Lower leg skin (tissue), 4 donors: ENCODE results near the gene GDPD5. TPM values are rescaled to one million over a fixed set of nuclear protein-coding genes. Genes with fewer than 3 reads are reported as not detected.
A peak's percentile ranks its signal among the peaks of the same experiment; 100 is the strongest.

Experiments used
- DNase-seq, 2 donors: peaks; one replicate each; pipeline ENCODE4 v3.0.0-alpha.2; 2019; ENCODE audit warnings: low spot score in 2 of 2
- H3K4me3 ChIP-seq: fragments of 200-600 bp; sonication (generic); 2 replicates; pipeline ENCODE4 v1.5.1; 2017; ENCODE audit warnings: mild to moderate bottlenecking, low read depth; ENCODE audit not compliant: poor library complexity, severe bottlenecking
- POLR2A ChIP-seq, 2 donors: fragments of 450-650 bp; IDR thresholded peaks; one replicate each; pipeline ENCODE4 v1.6.1; 2016 to 2017; ENCODE audit warnings: antibody characterized with exemption in 2 of 2, mild to moderate bottlenecking in 1 of 2, moderate library complexity in 1 of 2
- WGBS, 2 donors: methylation state at CpG; one replicate each; pipeline ENCODE4 v1.1.5; 2018; 5-methylcytosine and 5-hydroxymethylcytosine counted together
- intact Hi-C: fragments of 100-400 bp; cut with DNase I; formaldehyde crosslinking; loops from one replicate; pipeline ENCODE4 v1.15.0; 2023; ENCODE audit warnings: low total_unique reads
- total RNA-seq, 4 donors: library from RNA; depleted of rRNA; stranded (reverse); fragments of >200 nt; gene quantifications; one replicate each; pipeline ENCODE4 v1.1.0, GENCODE V29; 2016
- TF ChIP-seq, protein P1 (sequence below), 3 donors: fragments of 450-650 bp; IDR thresholded peaks; one replicate each; pipeline ENCODE4 v1.5.1; 2016; ENCODE audit warnings: antibody characterized with exemption in 3 of 3, mild to moderate bottlenecking in 3 of 3, moderate library complexity in 2 of 3

The GDPD5 gene
- total RNA-seq, 4 donors from 2014 or later, result 3.9 to 8.5 (median 5.2) TPM

DNA sequence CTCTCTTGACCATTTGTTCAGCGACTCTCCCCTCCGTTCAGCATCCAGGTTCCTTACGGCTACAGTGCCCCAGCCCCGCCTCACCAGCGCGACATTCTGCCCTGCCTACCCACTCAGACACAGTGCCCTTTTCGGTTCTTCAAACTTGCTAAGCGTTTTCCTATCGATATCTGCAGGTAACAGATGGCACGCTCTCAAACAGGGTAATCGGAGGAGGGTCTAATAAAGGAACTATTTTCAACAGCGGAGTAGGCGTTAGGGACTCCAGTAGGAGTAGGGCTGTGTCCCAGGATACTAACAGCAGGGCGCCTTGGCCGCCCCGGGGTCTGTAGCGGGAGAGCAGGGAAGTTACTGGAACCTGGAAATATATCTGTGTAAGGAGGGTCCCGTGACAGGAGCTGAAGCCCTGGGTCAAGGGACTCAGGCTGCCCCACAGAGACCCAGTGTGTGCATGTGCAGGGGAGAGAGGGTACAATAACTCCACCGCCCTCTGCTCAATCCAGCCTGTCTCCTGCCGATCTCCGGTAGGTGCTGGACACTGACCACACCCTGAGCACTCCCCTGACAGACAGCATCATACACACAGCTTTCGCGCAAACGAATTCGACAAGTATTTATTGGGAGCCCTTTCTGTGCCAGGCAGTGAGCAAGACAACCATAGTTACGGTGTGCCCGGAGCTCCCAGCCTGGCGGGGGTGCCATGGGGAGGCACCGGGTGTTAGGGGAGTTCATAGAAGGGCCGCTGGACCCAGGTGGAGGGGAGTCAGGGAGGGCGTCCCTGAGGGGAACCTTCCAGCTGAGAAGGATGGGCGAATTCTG is 94.8 kb downstream of the GDPD5 start:
- WGBS, 2 donors, result 21 to 25% methylated on average over 32 of the region's 32 CpGs
- no peak overlapping the region for H3K4me3 ChIP-seq
- TF ChIP-seq POLR2A (IDR thresholded peaks at IDR 0.05), result no peak
- TF ChIP-seq, protein P1, sequence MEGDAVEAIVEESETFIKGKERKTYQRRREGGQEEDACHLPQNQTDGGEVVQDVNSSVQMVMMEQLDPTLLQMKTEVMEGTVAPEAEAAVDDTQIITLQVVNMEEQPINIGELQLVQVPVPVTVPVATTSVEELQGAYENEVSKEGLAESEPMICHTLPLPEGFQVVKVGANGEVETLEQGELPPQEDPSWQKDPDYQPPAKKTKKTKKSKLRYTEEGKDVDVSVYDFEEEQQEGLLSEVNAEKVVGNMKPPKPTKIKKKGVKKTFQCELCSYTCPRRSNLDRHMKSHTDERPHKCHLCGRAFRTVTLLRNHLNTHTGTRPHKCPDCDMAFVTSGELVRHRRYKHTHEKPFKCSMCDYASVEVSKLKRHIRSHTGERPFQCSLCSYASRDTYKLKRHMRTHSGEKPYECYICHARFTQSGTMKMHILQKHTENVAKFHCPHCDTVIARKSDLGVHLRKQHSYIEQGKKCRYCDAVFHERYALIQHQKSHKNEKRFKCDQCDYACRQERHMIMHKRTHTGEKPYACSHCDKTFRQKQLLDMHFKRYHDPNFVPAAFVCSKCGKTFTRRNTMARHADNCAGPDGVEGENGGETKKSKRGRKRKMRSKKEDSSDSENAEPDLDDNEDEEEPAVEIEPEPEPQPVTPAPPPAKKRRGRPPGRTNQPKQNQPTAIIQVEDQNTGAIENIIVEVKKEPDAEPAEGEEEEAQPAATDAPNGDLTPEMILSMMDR (IDR thresholded peaks at IDR 0.05), result no peak
- DNase-seq, result no peak
- intact Hi-C loops, result no loop called here

DNA sequence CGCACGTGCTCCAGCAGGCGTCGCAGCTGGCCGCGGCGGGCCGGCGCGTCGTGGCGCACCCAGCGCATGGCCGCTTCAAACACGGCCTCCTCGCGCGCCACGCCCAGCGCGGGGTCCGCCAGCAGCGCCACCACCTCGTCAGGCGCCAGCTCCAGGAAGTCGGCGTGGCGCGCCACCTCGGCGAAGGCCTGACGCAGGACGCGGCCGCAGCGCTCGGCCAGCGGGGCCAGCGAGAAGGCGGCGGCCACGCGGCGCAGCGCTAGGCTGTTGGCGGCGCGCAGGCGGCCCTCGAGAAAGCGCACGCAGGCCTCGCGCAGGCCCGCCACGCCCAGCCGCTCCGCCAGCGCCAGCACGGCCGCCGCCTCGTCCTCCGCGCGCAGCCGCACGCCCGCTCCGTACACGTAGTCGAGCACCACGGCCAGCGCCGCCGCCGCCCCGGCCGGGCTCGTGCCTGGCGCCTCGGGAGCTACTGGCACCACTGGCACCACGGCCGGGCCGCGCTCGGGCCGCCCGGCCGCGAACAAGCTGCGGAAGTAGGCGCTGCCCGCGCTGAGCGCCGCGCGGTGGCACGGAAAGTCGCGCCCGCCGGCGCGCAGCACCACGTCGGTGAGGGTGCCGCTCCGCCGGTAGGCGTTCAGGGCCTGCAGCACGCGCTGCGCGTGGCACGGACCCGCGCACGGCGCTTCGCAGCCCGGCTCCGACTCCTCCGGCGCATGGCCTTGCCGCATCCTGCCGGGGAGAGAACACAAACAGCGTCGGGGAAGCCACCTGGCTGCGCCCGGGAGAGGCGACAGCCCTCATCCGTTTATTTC is 95.6 kb downstream of the GDPD5 start:
- intact Hi-C loops, result no loop called here
- TF ChIP-seq, protein P1 (IDR thresholded peaks at IDR 0.05), result no peak
- no peak for TF ChIP-seq POLR2A (IDR thresholded peaks at IDR 0.05)
- DNase-seq, result no peak
- no peak overlapping the region for H3K4me3 ChIP-seq
- 3 to 5% methylated on average over 10 to 30 of the region's 134 CpGs for WGBS, 2 donors

DNA sequence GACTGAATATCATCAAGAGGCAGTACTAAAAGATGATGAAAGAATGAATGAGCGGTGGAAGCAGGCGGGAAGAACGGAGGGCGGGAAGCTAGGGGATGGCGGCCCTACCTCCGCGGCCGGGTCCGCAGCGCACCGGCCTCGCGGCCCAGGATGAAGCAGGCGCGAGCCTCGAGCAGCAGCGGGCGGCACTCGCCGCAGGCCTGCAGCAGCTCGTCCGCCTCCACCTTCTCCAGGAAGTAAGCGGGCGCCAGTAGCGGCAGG is 96.2 kb downstream of the GDPD5 start:
- no peak for DNase-seq
- H3K4me3 ChIP-seq, result no peak overlapping the region
- 20 to 47% methylated on average over 19 to 25 of the region's 25 CpGs for WGBS, 2 donors
- intact Hi-C loops, result no loop called here
- TF ChIP-seq POLR2A (IDR thresholded peaks at IDR 0.05), result no peak
- TF ChIP-seq, protein P1 (IDR thresholded peaks at IDR 0.05), result no peak

DNA sequence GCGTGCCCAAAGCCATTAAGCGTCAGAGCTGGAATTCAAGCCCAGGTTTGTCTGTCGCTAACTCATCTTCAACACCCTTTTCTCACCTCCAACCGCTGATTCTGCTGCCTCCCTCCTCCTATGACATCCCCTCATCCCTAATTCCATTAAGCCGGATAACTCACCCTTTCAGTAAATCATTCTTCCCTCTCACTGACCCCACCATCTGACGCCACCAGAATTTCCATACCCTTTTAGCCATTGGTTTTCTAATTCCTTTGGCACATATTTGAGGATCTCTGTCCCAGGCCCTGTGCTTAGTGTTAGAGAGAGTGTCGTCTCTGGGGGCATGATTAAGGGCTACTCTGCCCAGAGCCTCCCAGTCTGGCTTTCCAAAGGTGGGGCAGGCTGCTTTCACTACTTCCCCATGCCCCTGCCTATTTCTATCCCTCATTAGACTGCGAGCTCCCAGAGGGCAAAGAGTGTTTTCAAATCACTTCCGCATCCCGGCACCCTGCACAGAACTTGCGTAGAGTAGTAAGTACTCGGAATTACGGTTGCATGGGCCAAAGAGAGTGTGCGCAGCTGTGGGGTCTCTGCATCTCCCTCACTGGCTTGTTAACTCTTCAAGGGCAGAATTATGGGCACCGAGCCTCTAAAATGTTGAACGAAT is 96.6 kb downstream of the GDPD5 start:
- no peak for TF ChIP-seq POLR2A (IDR thresholded peaks at IDR 0.05)
- TF ChIP-seq, protein P1 (IDR thresholded peaks at IDR 0.05), result no peak
- no peak overlapping the region for H3K4me3 ChIP-seq
- 73 to 83% methylated on average over 16 of the region's 16 CpGs for WGBS, 2 donors
- intact Hi-C loops, result no loop called here
- no peak for DNase-seq

DNA sequence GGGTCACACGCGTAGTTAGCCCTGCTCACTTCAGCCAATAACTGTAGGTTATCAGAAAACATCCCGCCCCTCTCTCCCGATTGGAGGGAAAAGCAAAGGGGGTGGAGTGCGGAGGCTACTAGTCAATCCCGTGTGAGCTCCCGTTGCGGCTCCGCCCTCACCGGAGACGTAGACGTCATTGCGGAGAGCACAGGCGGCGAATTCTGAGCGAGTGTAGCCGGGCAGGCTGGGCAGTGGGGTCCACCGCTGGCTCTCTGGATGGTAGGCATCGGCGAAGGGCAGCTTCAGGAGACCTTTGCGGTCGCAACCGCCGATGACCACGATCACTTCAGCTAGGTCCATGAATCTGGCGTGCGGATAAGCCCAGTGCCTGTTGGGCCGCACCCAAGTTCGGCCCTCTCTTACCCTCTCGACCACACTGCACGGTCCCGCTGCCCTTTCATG is 97.4 kb downstream of the GDPD5 start:
- 24 to 40% methylated on average over 29 to 32 of the region's 32 CpGs for WGBS, 2 donors
- TF ChIP-seq POLR2A (IDR thresholded peaks at IDR 0.05), result no peak
- TF ChIP-seq, protein P1 (IDR thresholded peaks at IDR 0.05), result no peak
- peak; percentile 89 to 95 for DNase-seq
- intact Hi-C loops, result no loop called here
- no peak overlapping the region for H3K4me3 ChIP-seq
